Hematopoietic multipotent progenitor cell treated with erythropoietin and hydrocortisone succinate and interleukin-3 and kit ligand, for 4 days (in vitro differentiated cells): ENCODE data around the gene FFAR3.
"Not testable (repeated sequence)": the region's sequence is repeated elsewhere in the genome, so short reads cannot be mapped to it uniquely, and the experiment has no call there.

ENCODE experiments used
- DNase-seq: peaks from one replicate; pipeline ENCODE4 v3.0.0-alpha.2; 2015

FFAR3 gene

DNA sequence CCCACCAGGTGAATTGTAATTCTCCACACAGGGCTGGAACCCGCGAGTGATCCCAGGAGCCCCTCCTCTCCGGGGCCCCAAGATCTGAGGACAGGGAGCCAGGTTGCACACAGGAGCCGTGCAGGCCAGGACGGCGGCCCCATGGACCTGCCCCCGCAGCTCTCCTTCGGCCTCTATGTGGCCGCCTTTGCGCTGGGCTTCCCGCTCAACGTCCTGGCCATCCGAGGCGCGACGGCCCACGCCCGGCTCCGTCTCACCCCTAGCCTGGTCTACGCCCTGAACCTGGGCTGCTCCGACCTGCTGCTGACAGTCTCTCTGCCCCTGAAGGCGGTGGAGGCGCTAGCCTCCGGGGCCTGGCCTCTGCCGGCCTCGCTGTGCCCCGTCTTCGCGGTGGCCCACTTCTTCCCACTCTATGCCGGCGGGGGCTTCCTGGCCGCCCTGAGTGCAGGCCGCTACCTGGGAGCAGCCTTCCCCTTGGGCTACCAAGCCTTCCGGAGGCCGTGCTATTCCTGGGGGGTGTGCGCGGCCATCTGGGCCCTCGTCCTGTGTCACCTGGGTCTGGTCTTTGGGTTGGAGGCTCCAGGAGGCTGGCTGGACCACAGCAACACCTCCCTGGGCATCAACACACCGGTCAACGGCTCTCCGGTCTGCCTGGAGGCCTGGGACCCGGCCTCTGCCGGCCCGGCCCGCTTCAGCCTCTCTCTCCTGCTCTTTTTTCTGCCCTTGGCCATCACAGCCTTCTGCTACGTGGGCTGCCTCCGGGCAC is 6.7 kb upstream of the FFAR3 start:
- DNase-seq: no peak

- DNase-seq: no peak
Measured at GRCh38 chr19:35352177-35352447, 6.1 kb upstream of the FFAR3 start.

DNA sequence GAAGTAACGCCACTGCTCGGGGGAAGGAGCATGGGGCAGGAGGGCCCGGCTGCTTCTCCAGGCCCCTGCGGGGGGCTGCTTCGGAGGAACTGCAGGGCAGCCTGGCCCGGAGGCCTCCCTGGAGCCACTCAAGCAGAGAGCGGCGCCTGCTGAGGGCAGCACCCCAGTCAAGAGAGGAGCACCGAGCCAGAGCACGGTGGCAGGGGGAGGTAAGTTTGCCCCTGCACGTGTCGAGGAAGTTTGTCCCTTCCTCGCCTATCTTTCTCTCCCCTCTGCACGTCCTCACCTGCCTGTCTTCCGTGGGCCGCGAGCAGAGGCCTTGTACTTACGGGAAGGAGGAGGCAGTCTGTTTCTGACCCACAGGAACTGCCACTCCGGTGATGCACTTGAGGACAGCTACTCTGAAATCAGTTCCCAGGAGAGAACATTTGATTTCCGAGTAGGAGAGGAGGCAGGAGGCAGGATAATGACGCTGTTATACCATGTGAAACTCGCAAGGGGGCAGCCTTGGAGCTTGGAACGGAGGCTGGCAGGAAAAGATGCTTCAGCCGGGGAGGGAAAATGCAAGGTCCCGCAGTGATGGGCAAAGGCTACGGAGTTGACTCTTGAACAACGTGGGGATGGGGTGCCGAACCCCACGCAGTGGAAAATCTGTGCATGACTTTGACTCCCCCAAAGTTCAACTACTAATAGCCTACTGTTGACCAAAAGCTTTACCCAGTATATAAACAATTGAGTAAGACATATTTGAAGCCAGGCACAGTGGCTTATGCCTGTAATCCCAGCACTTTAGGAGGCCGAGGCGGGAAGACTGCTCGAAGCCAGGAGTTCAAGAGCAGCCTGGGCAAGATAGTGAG is 5.6 kb upstream of the FFAR3 start:
- peak; percentile 87 for DNase-seq

GRCh38 chr19:35353635-35354034 is 4.6 kb upstream of the FFAR3 start:
- peak; percentile 59 for DNase-seq

DNA sequence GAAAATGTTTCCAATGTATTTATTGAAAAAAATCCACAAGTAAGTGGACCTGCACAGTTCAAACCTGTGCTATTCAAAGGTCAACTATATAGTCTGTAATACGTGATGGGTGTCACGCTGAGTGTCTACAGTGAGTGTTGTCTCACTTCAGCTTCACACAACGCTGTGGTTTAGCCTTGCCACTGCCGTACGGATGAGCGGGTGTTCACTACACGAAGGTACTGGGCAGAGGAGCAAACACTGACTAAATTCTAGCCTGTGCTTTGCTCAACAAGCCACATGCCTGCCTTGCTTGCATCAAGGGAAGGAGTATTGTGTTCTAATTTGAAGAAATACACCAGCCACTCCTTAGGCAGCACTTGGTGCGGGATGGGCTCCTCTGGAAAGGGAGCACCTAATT is 3.4 kb upstream of the FFAR3 start:
- DNase-seq: no peak

GRCh38 chr19:35355791-35356460 is 2.3 kb upstream of the FFAR3 start:
- DNase-seq: no peak

- DNase-seq: not testable (repeated sequence)
Measured at GRCh38 chr19:35358834-35359233, 574 bp downstream of the FFAR3 start.

- not testable (repeated sequence) for DNase-seq
Measured at GRCh38 chr19:35359395-35359794, 1.1 kb downstream of the FFAR3 start.

DNA sequence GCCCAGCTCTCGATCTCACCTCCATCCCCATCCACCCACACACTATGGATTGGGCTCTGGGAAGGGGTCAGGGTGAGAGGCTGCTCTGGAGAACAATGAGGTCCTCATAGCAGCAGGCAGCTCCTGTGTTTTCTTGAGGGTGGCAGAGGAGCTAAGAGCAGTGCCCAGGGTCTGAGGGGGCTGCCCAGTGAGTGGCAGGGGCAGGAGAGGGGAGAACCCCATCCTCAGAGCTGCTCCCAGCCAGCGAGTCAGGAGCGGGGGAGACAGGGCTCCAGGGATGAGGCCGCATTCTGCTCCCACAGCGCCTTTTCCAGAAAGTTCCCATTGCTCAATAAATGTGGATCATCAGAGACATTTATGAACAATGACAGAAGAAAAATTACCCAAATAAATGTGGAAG is 1.8 kb downstream of the FFAR3 start:
- not testable (repeated sequence) for DNase-seq

GRCh38 chr19:35360880-35361420 is 2.7 kb downstream of the FFAR3 start:
- DNase-seq: no peak

DNA sequence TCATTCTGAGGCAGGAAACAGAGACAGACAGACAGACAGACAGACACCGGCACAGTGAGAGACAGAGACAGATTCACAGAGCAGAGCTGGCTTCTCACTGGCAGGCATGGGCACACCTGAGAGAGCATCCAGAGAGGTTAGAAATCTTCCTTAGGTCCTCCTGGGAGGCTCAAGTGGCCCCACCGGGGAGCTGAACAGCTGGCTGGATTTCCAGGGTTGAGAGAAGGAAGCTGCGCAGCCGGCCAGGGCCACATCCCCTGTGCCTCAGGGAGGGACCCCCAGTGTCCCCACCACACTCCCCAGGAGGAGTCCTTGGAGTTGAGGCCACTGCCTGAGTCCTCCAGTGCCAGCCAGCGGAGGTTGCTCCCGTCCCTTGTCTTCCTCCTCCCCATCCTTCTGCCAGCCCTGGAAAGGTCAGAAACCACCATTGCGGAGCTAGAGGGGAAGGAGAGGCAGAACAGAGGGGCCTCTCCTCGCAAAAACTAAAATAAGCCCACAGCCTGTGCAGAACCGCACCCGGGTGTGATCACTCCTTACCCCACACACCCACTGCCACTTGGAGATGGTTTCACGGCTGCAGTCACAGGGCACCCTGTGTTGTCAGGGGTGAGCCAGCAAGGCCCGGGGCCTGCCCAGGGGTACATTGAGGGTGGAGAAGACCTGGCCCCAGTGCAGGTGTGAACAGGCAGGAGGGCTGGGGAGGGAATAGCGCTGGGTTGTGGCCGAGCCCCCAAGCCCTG is 4.2 kb downstream of the FFAR3 start:
- DNase-seq: no peak

- DNase-seq: no peak
Measured at GRCh38 chr19:35363001-35363590, 4.8 kb downstream of the FFAR3 start.

DNA sequence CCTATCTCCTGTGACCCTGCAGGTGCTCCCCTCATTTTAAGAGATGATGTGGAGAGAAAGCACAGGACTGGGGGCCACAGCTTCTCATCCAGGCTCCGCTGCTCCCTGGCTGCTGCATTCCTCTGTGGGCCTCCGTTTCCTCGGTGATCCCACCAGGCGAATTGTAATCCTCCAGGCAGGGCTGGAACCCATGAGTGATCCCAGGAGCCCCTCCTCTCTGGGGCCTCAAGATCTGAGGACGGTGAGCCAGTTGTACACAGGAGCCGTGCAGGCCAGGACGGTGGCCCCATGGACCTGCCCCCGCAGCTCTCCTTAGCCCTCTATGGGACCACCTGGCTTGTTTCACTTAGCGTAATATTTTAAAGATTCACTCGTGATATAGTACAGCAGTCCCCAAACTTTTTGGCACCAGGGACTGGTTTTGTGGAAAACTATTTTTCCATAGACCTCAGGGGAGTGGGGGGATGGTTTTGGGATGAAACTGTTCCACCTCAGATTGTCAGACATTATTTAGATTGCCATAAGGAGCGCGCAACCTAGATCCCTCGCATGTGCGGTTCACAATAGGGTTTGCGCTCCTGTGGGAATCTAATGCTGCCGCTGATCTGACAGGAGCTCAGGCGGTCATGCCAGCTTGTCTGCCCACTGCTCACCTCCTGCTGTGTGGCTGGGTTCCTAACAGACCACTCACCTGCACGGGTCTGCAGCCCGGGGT is 5.6 kb downstream of the FFAR3 start:
- no peak for DNase-seq

DNA sequence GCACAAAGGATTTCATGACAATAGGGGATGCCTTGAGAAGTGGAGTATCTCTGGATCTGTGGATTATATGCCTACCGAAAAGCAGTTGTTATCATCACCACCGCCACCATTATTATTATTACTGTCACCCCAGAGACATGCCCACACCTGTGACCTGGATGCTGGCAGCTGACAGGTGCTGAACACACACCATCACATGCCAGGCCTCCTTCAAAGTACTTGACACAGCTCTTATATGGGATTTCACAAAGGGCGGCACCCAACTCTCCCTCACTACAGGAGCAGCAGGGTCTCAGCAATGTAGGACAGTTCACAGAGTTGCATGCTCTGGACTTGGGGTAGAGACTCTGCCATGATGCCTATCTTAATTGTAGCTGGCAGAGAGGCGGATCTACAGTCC is 7.0 kb downstream of the FFAR3 start:
- DNase-seq: no peak

DNA sequence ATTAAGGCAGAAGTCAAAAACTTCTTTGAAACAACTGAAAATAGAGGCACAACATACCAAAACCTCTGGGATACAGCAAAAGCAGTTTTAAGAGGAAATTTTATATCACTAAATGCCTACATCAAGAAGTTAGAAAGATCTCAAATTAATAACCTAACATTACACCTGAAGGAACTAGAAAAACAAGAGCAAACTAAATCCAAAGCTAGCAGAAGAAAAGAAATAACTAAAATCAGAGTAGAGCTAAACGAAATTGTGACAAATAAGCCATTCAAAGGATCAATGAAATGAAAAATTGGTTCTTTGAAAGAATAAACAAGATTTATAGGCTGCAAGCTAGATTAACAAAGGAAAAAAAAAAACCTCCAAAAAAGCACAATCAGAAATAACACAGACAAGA is 10.1 kb downstream of the FFAR3 start:
- no peak for DNase-seq

DNA sequence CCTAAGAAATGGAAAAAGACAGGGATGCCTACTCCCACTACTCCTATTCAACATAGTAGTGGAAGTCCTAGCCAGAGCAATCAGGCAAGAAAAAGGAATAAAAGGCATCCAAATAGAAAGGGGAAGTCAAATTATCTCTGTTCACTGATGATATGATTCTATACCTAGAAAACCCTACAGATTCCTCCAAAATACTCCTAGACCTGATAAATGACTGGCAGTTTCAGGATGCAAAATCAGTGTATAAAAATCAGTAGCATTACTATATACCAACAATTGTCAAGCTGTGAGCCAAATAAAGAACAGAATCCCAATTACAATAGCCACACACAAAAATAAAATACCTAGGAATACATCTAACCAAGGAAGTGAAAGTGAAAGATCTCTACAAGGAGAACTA is 11.3 kb downstream of the FFAR3 start:
- no peak for DNase-seq

DNA sequence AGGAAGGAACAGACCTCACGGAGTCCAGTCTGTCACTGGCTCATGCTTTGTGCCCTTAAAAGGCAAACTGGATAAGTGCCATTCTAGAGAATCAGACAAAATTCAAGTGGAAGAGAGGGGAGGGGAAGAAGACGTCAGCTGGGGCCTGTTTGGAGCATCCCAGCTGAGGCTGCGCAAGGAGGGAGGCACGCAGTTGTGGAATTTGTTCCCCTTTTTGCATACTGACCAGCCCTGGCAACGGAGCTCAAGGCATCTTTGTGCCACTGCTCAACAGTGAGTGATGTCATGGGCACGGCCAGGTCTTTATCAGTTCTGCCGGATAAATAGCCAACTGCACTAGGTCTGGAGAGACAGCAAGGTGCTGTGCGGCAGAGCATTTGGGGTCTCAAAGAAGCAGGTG is 12.5 kb downstream of the FFAR3 start, which contains the start of gene GPR42:
Gene GPR42 (plus strand): TSS at position 347 of the 400 bp plus-strand sequence. CDS start 292 bp downstream, outside the sequence.
- no peak for DNase-seq

DNA sequence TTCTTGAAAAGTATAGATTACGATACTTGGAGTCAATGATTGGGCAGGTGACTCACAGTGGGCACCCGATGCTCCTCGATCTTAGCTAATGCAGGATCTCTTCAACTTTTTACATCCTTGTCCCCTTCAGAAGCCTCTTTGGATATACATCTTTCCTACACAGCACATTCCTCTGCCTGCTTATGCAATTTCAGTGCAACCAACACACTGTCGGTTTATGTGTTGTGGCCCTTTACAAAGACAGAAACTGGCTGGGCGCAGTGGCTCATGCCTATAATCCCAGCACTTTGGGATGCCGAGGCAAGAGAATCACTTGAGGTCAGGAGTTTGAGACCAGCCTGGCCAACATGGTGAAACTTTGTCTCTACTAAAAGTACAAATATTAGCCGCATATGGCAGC is 15.2 kb downstream of the FFAR3 start:
- DNase-seq: no peak

DNA sequence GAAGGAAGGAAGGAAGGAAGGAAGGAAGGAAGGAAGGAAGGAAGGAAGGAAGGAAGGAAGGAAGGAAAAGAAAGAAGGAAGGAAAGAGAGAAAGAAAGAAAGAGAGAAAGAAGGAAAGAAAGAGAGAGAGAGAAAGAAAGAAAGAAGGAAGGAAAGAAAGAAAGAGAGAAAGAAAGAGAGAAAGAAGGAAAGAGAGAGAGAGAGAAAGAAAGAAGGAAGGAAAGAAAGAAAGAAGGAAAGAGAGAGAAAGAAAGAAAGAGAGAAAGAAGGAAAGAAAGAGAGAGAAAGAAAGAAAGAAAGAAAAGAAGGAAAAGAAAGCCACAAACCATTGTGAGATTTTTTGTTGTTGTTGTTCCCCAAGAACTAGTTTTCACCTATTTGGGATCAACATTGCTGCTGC is 15.8 kb downstream of the FFAR3 start:
- not testable (repeated sequence) for DNase-seq

GRCh38 chr19:35375505-35376307 is 17.4 kb downstream of the FFAR3 start:
- DNase-seq: no peak

GRCh38 chr19:35377656-35378055 is 19.4 kb downstream of the FFAR3 start:
- DNase-seq: no peak
